K562 (cell line): ENCODE data around the gene GAPDH. TPM values are rescaled to one million over a fixed set of nuclear protein-coding genes. Genes with fewer than 3 reads are reported as not detected.

Source experiments
- CSDE1 ChIP-seq, 2 experiments: fragments of 450-650 bp; IDR thresholded peaks; 2 replicates each; pipeline ENCODE4 v1.6.1; 2016; ENCODE audit warnings: mild to moderate bottlenecking in 1 of 2
- FOXJ2 ChIP-seq: fragments of 200-800 bp; sonication (Bioruptor generic); IDR thresholded peaks from 2 replicates; pipeline ENCODE4 v1.6.1; 2016; ENCODE audit warnings: missing genetic modification characterization, missing compliant biosample characterization
- KDM1A ChIP-seq, 2 experiments: fragments of 450-650 bp; IDR thresholded peaks; 2 replicates each; pipeline ENCODE4 v1.6.1; 2016; ENCODE audit warnings: mild to moderate bottlenecking in 2 of 2
- PHB2 ChIP-seq: fragments of 450-650 bp; IDR thresholded peaks from 2 replicates; pipeline ENCODE4 v1.6.1; 2017; ENCODE audit warnings: low read depth
- RBM22 ChIP-seq: fragments of 200-400 bp; formaldehyde crosslinking; IDR thresholded peaks from 2 replicates; pipeline ENCODE4 v1.6.1; 2018; ENCODE audit warnings: low read length, low read depth; ENCODE audit not compliant: poor library complexity, severe bottlenecking
- SNIP1 ChIP-seq: fragments of 450-650 bp; IDR thresholded peaks from 2 replicates; pipeline ENCODE4 v1.7.1; 2017; ENCODE audit warnings: low read depth, mild to moderate bottlenecking
- TOE1 ChIP-seq, 2 experiments: fragments of 450-650 bp in 1 of 2; sonication (generic) in 1 of 2; formaldehyde crosslinking in 1 of 2; IDR thresholded peaks; 2 replicates each; pipeline versions ENCODE4 v1.7.1 to v1.8.0; 2016 to 2022; ENCODE audit warnings: borderline replicate concordance in 2 of 2, mild to moderate bottlenecking in 2 of 2, antibody characterized with exemption in 1 of 2, inconsistent platforms in 1 of 2, low read depth in 1 of 2, missing genetic modification reagents in 1 of 2, moderate library complexity in 1 of 2
- ZNF830 ChIP-seq: fragments of 250-450 bp; sonication (Bioruptor Pico); IDR thresholded peaks from 2 replicates; pipeline ENCODE4 v1.5.0; 2021; ENCODE audit warnings: mild to moderate bottlenecking
- polyA plus RNA-seq, 8 experiments: library from polyadenylated mRNA; depleted of rRNA in 4 of 8; stranded (reverse) in 5 of 8; unstranded in 3 of 8; fragments of >200 nt; fragmentation: Nextera tagmentation in 2 of 8; fragmentation: Illumina TruSeq in 1 of 8; extraction: Ambion mirVana in 2 of 8; extraction: Trizol in 1 of 8; gene quantifications; 2 replicates each; pipeline versions ENCODE4 v1.2.1 to v1.2.3, GENCODE V29; 2011 to 2014; ENCODE audit warnings: inconsistent platforms in 1 of 8, missing spikeins in 1 of 8
- total RNA-seq, 7 experiments: library from RNA; depleted of rRNA in 6 of 7; stranded (reverse); fragments of >200 nt in 6 of 7; fragmentation: Illumina TruSeq in 2 of 7; extraction: Trizol in 2 of 7; gene quantifications; 2 replicates each; pipeline versions ENCODE4 v1.2.1 to v1.2.3, GENCODE V29; 2011 to 2021; ENCODE audit warnings: low replicate concordance in 1 of 7
- TF ChIP-seq, protein P1 (sequence below): fragments of 450-650 bp; IDR thresholded peaks from 2 replicates; pipeline ENCODE4 v1.6.1; 2017; ENCODE audit warnings: antibody characterized with exemption, mild to moderate bottlenecking
- TF ChIP-seq, protein P2 (sequence below): sonication (generic); formaldehyde crosslinking; IDR thresholded peaks from 2 replicates; pipeline ENCODE4 v1.8.0; 2022; ENCODE audit warnings: mild to moderate bottlenecking, missing genetic modification reagents
- TF ChIP-seq, protein P3 (sequence below): sonication (generic); formaldehyde crosslinking; IDR thresholded peaks from 2 replicates; pipeline ENCODE4 v1.8.1; 2023; ENCODE audit warnings: missing genetic modification reagents, mild to moderate bottlenecking, borderline replicate concordance
- TF ChIP-seq, protein P4 (sequence below): fragments of 150-350 bp; IDR thresholded peaks from 2 replicates; pipeline ENCODE4 v1.6.1; 2014; ENCODE audit warnings: low read depth, mild to moderate bottlenecking, low read length, borderline replicate concordance

GAPDH gene
- total and polyA plus RNA-seq, 9 of the 15 experiments (the other 6 are each of a cell fraction or from before 2014, with no cell fraction given), result 2,206 to 6,793 (median 4,217) TPM

DNA sequence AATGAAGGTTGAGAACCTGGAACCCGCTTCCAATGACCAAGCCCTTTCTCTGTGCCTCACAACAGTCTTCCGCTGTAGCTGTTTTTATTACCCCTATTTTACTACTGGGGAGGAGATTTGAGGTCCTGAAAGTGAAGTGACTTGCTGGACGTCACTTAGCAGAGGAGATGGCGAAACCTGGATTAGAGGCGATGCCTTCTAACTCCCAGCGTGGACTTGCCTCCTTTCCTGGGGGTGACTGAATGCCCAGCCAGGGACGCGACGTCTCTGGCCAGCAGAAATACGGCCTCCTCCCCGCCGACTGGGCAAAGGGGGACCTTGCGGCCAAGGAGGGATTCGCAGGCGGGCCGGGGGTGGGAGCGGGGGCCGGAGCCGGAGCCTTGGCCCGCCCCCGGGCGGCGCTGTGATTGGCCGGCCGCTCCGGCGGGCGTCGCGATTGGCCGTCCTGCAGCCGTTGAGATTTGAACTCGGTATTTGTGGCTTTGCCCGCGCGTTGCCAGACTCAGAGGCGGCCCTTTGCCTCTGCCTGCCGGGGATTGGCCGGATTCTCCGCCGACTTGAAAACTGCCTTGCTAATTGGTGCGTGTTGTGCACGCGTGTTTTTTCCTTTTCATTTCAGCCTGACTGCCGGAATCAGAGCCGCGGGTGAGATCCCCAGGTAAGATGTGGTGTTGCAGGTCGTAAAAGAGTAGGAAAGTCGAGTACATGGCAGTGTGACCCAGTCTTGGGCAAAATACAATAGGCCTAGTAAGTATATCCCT lies 40.6 kb upstream of the GAPDH start, which contains the start of gene NCAPD2 (continued):
- TF ChIP-seq, protein P1, sequence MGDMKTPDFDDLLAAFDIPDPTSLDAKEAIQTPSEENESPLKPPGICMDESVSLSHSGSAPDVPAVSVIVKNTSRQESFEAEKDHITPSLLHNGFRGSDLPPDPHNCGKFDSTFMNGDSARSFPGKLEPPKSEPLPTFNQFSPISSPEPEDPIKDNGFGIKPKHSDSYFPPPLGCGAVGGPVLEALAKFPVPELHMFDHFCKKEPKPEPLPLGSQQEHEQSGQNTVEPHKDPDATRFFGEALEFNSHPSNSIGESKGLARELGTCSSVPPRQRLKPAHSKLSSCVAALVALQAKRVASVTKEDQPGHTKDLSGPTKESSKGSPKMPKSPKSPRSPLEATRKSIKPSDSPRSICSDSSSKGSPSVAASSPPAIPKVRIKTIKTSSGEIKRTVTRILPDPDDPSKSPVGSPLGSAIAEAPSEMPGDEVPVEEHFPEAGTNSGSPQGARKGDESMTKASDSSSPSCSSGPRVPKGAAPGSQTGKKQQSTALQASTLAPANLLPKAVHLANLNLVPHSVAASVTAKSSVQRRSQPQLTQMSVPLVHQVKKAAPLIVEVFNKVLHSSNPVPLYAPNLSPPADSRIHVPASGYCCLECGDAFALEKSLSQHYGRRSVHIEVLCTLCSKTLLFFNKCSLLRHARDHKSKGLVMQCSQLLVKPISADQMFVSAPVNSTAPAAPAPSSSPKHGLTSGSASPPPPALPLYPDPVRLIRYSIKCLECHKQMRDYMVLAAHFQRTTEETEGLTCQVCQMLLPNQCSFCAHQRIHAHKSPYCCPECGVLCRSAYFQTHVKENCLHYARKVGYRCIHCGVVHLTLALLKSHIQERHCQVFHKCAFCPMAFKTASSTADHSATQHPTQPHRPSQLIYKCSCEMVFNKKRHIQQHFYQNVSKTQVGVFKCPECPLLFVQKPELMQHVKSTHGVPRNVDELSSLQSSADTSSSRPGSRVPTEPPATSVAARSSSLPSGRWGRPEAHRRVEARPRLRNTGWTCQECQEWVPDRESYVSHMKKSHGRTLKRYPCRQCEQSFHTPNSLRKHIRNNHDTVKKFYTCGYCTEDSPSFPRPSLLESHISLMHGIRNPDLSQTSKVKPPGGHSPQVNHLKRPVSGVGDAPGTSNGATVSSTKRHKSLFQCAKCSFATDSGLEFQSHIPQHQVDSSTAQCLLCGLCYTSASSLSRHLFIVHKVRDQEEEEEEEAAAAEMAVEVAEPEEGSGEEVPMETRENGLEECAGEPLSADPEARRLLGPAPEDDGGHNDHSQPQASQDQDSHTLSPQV, result no peak
- TF ChIP-seq SNIP1 (no peak), KDM1A (IDR thresholded peaks at IDR 0.05) (peak; percentile 56 to 63; a peak in 1 of 4 replicates), CSDE1 (IDR thresholded peaks at IDR 0.05) (no peak), PHB2 (no peak), ZNF830 (CRISPR knock-in tag) (no peak), TOE1 (IDR thresholded peaks at IDR 0.05; ENCODE audit: borderline replicate concordance) (no peak), TOE1 (CRISPR knock-in tag; IDR thresholded peaks at IDR 0.05; ENCODE audit: borderline replicate concordance, low read depth) (no peak), FOXJ2 (no peak), RBM22 (no peak)
- TF ChIP-seq, protein P2, sequence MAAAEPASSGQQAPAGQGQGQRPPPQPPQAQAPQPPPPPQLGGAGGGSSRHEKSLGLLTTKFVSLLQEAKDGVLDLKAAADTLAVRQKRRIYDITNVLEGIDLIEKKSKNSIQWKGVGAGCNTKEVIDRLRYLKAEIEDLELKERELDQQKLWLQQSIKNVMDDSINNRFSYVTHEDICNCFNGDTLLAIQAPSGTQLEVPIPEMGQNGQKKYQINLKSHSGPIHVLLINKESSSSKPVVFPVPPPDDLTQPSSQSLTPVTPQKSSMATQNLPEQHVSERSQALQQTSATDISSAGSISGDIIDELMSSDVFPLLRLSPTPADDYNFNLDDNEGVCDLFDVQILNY (CRISPR knock-in tag), result no peak
- TF ChIP-seq, protein P3, sequence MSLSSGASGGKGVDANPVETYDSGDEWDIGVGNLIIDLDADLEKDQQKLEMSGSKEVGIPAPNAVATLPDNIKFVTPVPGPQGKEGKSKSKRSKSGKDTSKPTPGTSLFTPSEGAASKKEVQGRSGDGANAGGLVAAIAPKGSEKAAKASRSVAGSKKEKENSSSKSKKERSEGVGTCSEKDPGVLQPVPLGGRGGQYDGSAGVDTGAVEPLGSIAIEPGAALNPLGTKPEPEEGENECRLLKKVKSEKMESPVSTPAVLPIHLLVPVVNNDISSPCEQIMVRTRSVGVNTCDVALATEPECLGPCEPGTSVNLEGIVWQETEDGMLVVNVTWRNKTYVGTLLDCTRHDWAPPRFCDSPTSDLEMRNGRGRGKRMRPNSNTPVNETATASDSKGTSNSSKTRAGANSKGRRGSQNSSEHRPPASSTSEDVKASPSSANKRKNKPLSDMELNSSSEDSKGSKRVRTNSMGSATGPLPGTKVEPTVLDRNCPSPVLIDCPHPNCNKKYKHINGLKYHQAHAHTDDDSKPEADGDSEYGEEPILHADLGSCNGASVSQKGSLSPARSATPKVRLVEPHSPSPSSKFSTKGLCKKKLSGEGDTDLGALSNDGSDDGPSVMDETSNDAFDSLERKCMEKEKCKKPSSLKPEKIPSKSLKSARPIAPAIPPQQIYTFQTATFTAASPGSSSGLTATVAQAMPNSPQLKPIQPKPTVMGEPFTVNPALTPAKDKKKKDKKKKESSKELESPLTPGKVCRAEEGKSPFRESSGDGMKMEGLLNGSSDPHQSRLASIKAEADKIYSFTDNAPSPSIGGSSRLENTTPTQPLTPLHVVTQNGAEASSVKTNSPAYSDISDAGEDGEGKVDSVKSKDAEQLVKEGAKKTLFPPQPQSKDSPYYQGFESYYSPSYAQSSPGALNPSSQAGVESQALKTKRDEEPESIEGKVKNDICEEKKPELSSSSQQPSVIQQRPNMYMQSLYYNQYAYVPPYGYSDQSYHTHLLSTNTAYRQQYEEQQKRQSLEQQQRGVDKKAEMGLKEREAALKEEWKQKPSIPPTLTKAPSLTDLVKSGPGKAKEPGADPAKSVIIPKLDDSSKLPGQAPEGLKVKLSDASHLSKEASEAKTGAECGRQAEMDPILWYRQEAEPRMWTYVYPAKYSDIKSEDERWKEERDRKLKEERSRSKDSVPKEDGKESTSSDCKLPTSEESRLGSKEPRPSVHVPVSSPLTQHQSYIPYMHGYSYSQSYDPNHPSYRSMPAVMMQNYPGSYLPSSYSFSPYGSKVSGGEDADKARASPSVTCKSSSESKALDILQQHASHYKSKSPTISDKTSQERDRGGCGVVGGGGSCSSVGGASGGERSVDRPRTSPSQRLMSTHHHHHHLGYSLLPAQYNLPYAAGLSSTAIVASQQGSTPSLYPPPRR, result no peak
- TF ChIP-seq, protein P4, sequence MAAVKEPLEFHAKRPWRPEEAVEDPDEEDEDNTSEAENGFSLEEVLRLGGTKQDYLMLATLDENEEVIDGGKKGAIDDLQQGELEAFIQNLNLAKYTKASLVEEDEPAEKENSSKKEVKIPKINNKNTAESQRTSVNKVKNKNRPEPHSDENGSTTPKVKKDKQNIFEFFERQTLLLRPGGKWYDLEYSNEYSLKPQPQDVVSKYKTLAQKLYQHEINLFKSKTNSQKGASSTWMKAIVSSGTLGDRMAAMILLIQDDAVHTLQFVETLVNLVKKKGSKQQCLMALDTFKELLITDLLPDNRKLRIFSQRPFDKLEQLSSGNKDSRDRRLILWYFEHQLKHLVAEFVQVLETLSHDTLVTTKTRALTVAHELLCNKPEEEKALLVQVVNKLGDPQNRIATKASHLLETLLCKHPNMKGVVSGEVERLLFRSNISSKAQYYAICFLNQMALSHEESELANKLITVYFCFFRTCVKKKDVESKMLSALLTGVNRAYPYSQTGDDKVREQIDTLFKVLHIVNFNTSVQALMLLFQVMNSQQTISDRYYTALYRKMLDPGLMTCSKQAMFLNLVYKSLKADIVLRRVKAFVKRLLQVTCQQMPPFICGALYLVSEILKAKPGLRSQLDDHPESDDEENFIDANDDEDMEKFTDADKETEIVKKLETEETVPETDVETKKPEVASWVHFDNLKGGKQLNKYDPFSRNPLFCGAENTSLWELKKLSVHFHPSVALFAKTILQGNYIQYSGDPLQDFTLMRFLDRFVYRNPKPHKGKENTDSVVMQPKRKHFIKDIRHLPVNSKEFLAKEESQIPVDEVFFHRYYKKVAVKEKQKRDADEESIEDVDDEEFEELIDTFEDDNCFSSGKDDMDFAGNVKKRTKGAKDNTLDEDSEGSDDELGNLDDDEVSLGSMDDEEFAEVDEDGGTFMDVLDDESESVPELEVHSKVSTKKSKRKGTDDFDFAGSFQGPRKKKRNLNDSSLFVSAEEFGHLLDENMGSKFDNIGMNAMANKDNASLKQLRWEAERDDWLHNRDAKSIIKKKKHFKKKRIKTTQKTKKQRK, result no peak
